ENCODE results near the gene DGKB. TPM values are rescaled to one million over a fixed set of nuclear protein-coding genes. Genes with fewer than 3 reads are reported as not detected.

Gene DGKB
- total and polyA plus RNA-seq, 2 of the 8 experiments (the other 6 are each of a cell fraction or from before 2014, with no cell fraction given): 1.9 to 2.6 TPM

DNA sequence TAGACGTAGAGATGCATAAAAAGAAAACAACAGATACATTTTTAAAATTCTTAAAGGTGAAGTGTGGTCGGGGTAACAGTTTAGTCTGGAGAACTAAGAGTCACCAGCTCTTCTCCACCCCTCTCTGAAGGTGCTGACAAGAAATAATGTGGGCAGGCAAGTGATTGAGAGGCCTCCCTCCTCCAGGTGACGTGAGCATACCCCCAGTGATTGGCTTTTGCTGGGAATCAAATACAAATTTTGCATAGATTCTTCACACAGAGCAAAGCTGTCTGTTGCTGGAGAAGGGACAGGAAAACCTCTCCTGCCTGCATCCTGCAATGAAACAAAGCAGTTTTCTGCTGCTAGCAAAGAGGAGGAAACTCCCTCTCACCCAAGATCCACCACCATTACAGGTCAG lies 115.0 kb downstream of the DGKB start:
- Histone ChIP-seq H3K56ac (replicated peaks; ENCODE audit: insufficient read length, low read depth, low read length) (no peak overlapping the region), H2AFZ (ENCODE audit: low read length) (0 out of 2 replicates have a peak overlapping the region, but pooled peaks have one; percentile 10), H3K4me3 (ENCODE audit: extremely low read depth in 1 of 4, insufficient read depth in 2 of 4, low read depth in 3 of 4, low read length in 4 of 4) (no peak overlapping the region), H3K36me3 (ENCODE audit: control insufficient read depth in 2 of 4, insufficient read depth in 4 of 4, low read length in 3 of 4) (no peaks in the 10 kb centered on the region), H3K79me2 (ENCODE audit: control insufficient read depth in 1 of 2, insufficient read depth in 2 of 2, low read length in 2 of 2) (no peaks in the 10 kb centered on the region), H3K9ac (replicated peaks in 1 of 4; ENCODE audit: extremely low read depth in 1 of 4, low read depth in 3 of 4, low read length in 3 of 4) (no peak overlapping the region), H4K91ac (replicated peaks; ENCODE audit: insufficient read length, low read length) (no peak overlapping the region), H3K23ac (ENCODE audit: insufficient read length) (no peak overlapping the region), H3K23me2 (ENCODE audit: low read depth, low read length) (no peaks in the 10 kb centered on the region), H3K27me3 (replicated peaks in 1 of 4; ENCODE audit: control insufficient read depth in 3 of 4, extremely low read depth in 1 of 4, insufficient read depth in 3 of 4, low read length in 3 of 4) (no peaks in the 10 kb centered on the region), H3K4me1 (replicated peaks in 1 of 4; ENCODE audit: control insufficient read depth in 3 of 4, insufficient read depth in 4 of 4, low read length in 3 of 4) (no peaks in the 10 kb centered on the region; a peak in 2 of 7 replicates), H4K8ac (ENCODE audit: extremely low read depth, insufficient read depth, low read length) (no peak overlapping the region), H2AK5ac (ENCODE audit: low read depth, low read length) (no peak overlapping the region), H2BK20ac (ENCODE audit: low read length) (no peak overlapping the region), H4K20me1 (replicated peaks in 1 of 2; ENCODE audit: control insufficient read depth in 1 of 2, insufficient read depth in 2 of 2, low read length in 2 of 2) (no peaks in the 10 kb centered on the region), H3K79me1 (ENCODE audit: low read depth, low read length) (no peaks in the 10 kb centered on the region; the same call in 1 of the 2 replicates), H3K14ac (ENCODE audit: insufficient read length) (no peak overlapping the region), H4K5ac (ENCODE audit: insufficient read length, low read depth, low read length) (no peak overlapping the region), H2BK5ac (ENCODE audit: low read depth, low read length) (no peak overlapping the region), H3K18ac (ENCODE audit: extremely low read depth, low read length) (no peak overlapping the region), H2BK12ac (ENCODE audit: low read depth, low read length) (no peak overlapping the region), H2BK120ac (replicated peaks; ENCODE audit: low read depth, low read length) (no peak overlapping the region), H3K4ac (replicated peaks; ENCODE audit: insufficient read length, low read depth, low read length) (no peak overlapping the region), H3K4me2 (ENCODE audit: insufficient read depth in 1 of 2, low read depth in 2 of 2, low read length in 2 of 2) (no peak overlapping the region), H3K27ac (ENCODE audit: low read depth, low read length) (no peak overlapping the region), H3K9me3 (ENCODE audit: insufficient read depth in 2 of 2, low read depth in 1 of 2, low read length in 1 of 2) (no peaks in the 10 kb centered on the region), H2BK15ac (ENCODE audit: low read length) (no peak overlapping the region)
- TF ChIP-seq RFX5 (IDR thresholded peaks at IDR 0.05; ENCODE audit: borderline replicate concordance, low read depth, low read length) (no peak), PHF8 (conservative IDR thresholded peaks at IDR 0.05; ENCODE audit: low read depth, low read length) (no peak), EP300 (IDR thresholded peaks at IDR 0.05; ENCODE audit: borderline replicate concordance in 1 of 2, low read depth in 2 of 2, low read length in 2 of 2) (no peak), RXRA (IDR thresholded peaks at IDR 0.05; ENCODE audit: insufficient read depth, low read depth, low read length) (no peak), EZH2 (IDR thresholded peaks at IDR 0.05; ENCODE audit: low read depth, low read length, severe bottlenecking) (no peak), TCF12 (IDR thresholded peaks at IDR 0.05; ENCODE audit: low read depth, low read length) (no peak), MAFK (IDR thresholded peaks at IDR 0.05; ENCODE audit: low read depth, low read length) (no peak), YY1 (IDR thresholded peaks at IDR 0.05; ENCODE audit: low read depth, low read length) (no peak), BACH1 (IDR thresholded peaks at IDR 0.05; ENCODE audit: low read length) (no peak), CHD2 (IDR thresholded peaks at IDR 0.05; ENCODE audit: low read length) (no peak)
- POLR2A ChIA-PET (ENCODE audit: partially characterized antibody): no interaction called here
- CTCF ChIA-PET (ENCODE audit: partially characterized antibody): interaction anchor here (0.6 to 2.1 kb wide), 5 partner anchors 11 to 1415 kb away, joined by 3 to 9 read pairs (median 3); no protein-coding TSS in a partner anchor
- DNase-seq (ENCODE audit: low read depth in 1 of 2, low spot score in 2 of 2) (no peak), FAIRE-seq (no peak)
- 81% methylated on average over 3 of the region's 3 CpGs; no CpG with 5 or more reads in 1 of the 2 experiments for WGBS, 2 experiments (ENCODE audit: extremely low coverage in 1 of 2, insufficient coverage in 1 of 2, insufficient read length in 1 of 2, insufficient replicate concordance in 2 of 2, low coverage in 1 of 2, low lambda C conversion rate in 2 of 2, missing lambda C conversion rate in 1 of 2)

Measured in H1 (cell line).